GM21737 (cell line): ENCODE results near the gene PTS.

Experiments
- ATAC-seq: cut with Tn5 transposase; IDR thresholded peaks from one replicate; pipeline ENCODE4 v1.9.1; 2021; ENCODE audit warnings: mild to moderate bottlenecking, moderate library complexity; ENCODE audit not compliant: unreplicated experiment

The PTS gene

GRCh38 chr11:112260490-112260889, 34.3 kb downstream of the PTS start, which contains the start of gene PLET1:
Gene PLET1, minus strand, starts transcription at chr11:112260860. Its CDS starts 271 bp downstream, at chr11:112260589.
- no peak for ATAC-seq

- no peak for ATAC-seq
Observed at GRCh38 chr11:112265659-112266409, 39.6 kb downstream of the PTS start.

DNA sequence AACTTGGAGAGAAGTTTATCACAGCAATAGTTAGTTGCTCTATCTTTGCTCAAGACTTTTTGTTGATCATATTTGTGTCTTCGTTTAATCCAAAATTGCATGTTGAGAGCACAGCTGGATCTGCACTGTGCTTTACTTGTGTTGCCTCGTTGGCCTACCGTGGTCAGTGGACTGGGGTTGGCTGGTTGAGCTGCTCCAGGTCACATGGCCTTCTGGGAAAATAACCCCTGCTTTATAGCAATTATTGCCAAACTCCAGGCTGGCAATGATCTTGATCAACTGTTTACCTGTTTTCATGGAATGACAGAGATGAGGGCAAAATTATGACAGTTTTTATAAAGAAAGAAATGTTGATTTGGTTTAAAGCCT, 40.2 kb downstream of the PTS start:
- ATAC-seq, result no peak

DNA sequence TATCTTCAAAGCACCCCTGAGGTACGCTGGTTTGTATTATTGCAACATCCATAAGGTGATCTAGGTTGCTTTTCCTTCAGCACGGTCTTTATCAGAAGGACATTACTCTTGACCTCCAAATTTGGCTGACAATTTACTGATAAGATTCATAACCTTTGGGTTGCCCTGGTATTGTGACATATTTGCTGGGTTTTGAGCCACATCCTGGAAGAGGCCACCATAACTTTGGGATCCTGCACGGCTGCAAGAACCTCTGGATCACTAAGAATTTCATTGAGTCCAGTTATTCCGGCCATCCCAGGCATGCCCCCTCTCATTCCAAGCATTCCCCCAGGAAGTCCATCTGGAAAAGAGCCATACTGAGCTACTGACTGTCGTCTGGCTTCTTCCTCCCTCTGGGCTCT, 41.0 kb downstream of the PTS start:
- ATAC-seq, result no peak

- ATAC-seq, result no peak
Observed at GRCh38 chr11:112268406-112268805, 42.2 kb downstream of the PTS start.

- ATAC-seq, result no peak
Observed at GRCh38 chr11:112269139-112269538, 42.9 kb downstream of the PTS start.

DNA sequence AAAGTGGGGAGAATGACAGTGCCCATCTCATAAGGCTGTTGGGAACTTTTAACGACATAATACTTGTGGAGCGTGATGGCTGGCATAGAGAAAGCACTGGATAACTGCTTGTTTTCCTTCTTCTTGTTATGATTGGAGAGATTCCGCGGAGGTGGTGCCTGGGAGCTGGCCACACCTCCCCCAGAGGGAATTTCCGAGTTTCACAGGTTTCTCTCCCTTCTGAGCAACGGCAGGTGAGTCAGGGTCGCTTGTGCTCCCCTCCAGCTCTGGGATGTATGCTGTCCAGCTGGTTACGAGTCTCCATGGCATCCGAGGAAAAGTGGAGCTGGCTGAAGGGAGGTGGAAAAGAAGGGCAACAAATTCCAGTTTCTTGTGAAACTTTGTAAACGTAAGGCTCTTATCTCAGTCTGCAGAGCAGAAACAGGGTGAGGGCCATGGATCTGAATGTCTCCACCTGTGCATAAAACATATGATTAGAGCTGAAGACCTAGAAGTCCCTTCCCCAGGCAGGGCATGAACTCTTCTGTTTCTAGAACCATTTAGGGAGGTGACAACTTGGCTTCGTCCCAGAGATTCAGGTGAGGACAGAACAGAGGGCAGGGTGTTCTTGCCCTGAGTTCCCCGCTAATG, 44.4 kb downstream of the PTS start:
- no peak for ATAC-seq

- no peak for ATAC-seq
Observed at GRCh38 chr11:112271242-112271641, 45.0 kb downstream of the PTS start.

DNA sequence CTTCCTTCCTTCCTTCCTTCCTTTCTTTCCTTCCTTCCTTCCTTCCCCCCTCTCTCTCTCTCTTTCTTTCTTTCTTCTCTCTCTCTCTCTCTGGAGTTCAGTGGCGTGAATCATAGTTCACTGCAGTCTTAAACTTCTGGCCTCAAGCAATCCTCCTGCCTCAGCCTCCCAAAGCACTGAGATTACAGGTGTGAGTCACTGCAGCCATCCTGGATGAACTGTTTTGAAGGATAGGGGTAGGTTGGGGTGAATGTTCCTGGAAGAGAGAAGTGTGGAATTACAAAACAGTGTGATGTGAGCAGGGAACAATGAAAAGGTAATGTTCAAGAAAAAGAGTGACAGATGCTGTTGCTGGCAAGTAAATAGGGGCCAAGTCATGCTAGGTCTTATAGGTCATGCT, 46.8 kb downstream of the PTS start:
- no peak for ATAC-seq

- ATAC-seq, result no peak
Observed at GRCh38 chr11:112274007-112274783, 48.0 kb downstream of the PTS start.

GRCh38 chr11:112277029-112277428, 50.8 kb downstream of the PTS start:
- ATAC-seq, result no peak

DNA sequence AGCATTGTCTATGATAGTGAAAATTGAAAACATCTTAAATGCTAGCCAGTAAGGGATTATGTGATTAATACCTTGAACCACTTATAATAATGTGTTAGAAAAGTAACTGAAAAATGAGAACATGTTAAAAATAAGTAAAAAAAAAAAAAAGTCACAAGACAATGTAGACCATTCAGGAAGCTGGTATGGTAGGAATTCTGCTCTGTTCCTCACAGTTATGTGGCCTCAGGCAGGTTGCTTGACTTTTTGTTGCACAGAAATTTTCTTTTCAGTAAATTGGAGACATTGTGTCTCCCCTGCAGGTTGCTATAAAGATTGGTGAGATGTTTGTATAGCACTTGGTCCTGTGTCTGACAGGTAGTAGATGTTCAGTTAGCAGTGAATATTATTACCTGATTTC, 51.7 kb downstream of the PTS start:
- no peak for ATAC-seq

GRCh38 chr11:112278803-112279202, 52.6 kb downstream of the PTS start:
- no peak for ATAC-seq

DNA sequence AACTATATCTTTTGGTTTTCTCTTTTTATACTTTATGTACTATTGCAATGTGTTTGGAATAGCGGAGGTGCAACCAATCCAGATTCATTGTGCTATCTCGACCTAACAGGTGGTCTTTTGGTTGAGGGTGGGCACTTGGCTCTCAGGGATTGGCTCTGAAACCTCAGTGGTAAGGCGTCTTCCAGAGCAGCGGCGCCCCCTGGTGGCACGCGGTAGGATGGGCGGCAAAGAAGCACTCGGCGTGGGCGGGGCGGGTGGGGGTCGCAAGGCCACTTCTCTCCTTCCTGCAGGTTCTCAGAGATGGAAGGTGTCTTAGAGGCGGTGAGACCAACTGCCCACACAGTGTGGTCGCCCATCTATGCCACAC, 53.7 kb downstream of the PTS start:
- peak; percentile 56 for ATAC-seq

DNA sequence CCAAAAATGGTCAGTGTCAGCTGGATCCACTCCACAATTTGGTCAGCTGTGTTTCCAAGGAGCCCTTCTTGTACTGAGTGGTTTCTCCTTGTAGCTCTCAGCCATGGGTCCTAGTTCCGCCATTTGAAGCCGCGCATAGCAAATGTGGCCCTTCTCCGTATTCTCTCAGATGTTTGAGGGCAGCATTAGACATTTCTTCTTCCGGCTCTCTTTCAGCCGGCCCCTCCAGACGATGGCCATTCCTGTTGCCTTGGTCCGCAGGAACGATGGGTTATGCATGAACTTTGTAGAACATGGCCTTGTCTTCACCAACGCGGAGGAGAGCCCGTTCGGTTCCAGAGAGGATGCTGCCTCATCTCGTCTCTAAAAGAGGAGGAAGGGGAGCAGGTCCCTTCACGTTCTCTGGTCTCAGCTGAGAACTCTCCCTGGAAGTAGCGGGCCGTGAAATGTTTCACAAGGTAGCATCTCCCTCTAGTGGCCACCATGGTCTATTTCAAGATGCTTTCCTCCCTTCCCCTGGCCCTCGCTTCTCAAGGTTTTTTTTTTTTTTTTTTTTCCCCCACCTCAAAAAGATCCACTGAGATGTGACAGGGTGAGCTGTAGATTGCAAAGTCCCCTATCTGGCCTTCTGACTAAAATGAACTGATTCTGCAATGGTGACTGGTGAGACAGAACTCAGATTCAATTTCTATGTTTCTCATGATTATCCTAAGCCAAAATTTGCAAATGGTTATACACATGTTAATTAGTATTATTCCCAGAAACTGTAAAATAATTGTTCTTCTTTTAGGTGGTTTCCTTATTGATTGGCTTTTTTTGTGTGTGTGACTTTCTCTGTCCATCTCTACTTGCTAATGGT, 54.3 kb downstream of the PTS start:
- peak; percentile 73 for ATAC-seq

DNA sequence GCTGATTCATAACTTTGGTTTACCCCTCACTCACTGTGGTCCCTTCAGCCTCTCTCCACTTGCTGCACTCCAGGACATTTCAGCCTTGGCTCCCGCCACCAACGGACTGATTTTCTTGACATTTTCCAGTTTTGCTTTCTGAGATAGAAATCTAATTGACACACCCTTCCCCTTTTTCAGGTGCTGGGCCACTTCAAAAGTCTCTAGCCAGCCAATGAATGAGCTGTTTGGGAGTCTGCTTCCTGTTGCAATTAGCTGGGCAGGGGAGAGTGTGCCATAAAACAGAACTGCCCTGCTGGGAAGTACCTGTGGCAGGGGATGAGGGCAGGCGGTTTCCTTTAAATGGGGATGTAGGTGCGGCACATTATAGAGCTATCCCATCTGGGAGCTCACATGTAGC, 55.5 kb downstream of the PTS start:
- ATAC-seq, result no peak
